PC-3 (cell line): ENCODE results near the gene SMAD3.

Experiments
- EZH2 ChIP-seq: fragments of 300-600 bp; sonication (generic); IDR thresholded peaks from one replicate; pipeline ENCODE4 v1.6.1; 2017; ENCODE audit warnings: antibody characterized with exemption, mild to moderate bottlenecking, low read length; ENCODE audit not compliant: unreplicated experiment
- TF ChIP-seq, protein P1 (sequence below): fragments of 300-600 bp; sonication (generic); conservative IDR thresholded peaks from 2 replicates; pipeline ENCODE4 v1.5.1; 2017; ENCODE audit warnings: antibody characterized with exemption, low read depth, mild to moderate bottlenecking, low read length

GRCh38 chr15:67180035-67180434 is 114.6 kb downstream of the SMAD3 start:
- TF ChIP-seq, protein P1, sequence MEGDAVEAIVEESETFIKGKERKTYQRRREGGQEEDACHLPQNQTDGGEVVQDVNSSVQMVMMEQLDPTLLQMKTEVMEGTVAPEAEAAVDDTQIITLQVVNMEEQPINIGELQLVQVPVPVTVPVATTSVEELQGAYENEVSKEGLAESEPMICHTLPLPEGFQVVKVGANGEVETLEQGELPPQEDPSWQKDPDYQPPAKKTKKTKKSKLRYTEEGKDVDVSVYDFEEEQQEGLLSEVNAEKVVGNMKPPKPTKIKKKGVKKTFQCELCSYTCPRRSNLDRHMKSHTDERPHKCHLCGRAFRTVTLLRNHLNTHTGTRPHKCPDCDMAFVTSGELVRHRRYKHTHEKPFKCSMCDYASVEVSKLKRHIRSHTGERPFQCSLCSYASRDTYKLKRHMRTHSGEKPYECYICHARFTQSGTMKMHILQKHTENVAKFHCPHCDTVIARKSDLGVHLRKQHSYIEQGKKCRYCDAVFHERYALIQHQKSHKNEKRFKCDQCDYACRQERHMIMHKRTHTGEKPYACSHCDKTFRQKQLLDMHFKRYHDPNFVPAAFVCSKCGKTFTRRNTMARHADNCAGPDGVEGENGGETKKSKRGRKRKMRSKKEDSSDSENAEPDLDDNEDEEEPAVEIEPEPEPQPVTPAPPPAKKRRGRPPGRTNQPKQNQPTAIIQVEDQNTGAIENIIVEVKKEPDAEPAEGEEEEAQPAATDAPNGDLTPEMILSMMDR = no peak
- TF ChIP-seq EZH2 = no peak
